Lower lobe of right lung (tissue), 2 donors: Measurements from ENCODE around the gene CELSR2. TPM values are rescaled to one million over a fixed set of nuclear protein-coding genes. Genes with fewer than 3 reads are reported as not detected.

ENCODE experiments used
- ATAC-seq, 2 donors: fragments of 200-7000 bp; cut with Tn5 transposase; one replicate each; pipeline ENCODE4 v1.9.1; 2020 to 2022; ENCODE audit warnings: mild to moderate bottlenecking in 2 of 2, moderate library complexity in 2 of 2
- DNase-seq: peaks from one replicate; pipeline ENCODE4 v3.0.0-alpha.2; 2020
- H3K27ac ChIP-seq: fragments of 200-600 bp; one replicate; pipeline ENCODE4 v1.8.0; 2022
- H3K27me3 ChIP-seq: fragments of 200-600 bp; one replicate; pipeline ENCODE4 v1.8.0; 2022; ENCODE audit warnings: low read depth
- H3K36me3 ChIP-seq: fragments of 200-600 bp; one replicate; pipeline ENCODE4 v1.8.0; 2022; ENCODE audit warnings: mild to moderate bottlenecking
- H3K4me1 ChIP-seq: fragments of 200-600 bp; one replicate; pipeline ENCODE4 v1.8.0; 2022
- H3K4me3 ChIP-seq: fragments of 200-600 bp; one replicate; pipeline ENCODE4 v1.8.0; 2022; ENCODE audit warnings: mild to moderate bottlenecking
- H3K9me3 ChIP-seq: fragments of 200-600 bp; one replicate; pipeline ENCODE4 v1.8.0; 2022
- CTCF ChIP-seq: fragments of 200-600 bp; IDR thresholded peaks from one replicate; pipeline ENCODE4 v1.8.0; 2022; ENCODE audit warnings: antibody characterized with exemption, mild to moderate bottlenecking
- intact Hi-C: fragments of 100-400 bp; cut with DNase I; formaldehyde crosslinking; loops from one replicate; pipeline ENCODE4 v1.11.0; 2022
- total RNA-seq: library from RNA; stranded (reverse); fragmentation: NEBNext Ultra II Directional; extraction: Animal tissue kit (Norgen Biotek cat#: 25700); gene quantifications from one replicate; pipeline ENCODE4 v1.2.1, GENCODE V29; 2021
- donor health status: DM: no; HTN: yes; CAD: no; lungs with severe emphysema.

CELSR2 gene
- total RNA-seq, 1 donor from 2014 or later: 7.2 TPM

- peaks cover 20% of the 10 kb centered on the region for H3K4me1 ChIP-seq
- DNase-seq: no peak
- ATAC-seq: no peak
- intact Hi-C loops: no loop called here
- H3K4me3 ChIP-seq: no peak overlapping the region
- no peaks in the 10 kb centered on the region for H3K36me3 ChIP-seq
- H3K27me3 ChIP-seq: no peaks in the 10 kb centered on the region
- TF ChIP-seq CTCF: no peak
- no peak overlapping the region for H3K27ac ChIP-seq
- H3K9me3 ChIP-seq: no peaks in the 10 kb centered on the region
These were observed 7.8 kb downstream of the CELSR2 start for GRCh38 chr1:109256971-109257681.

GRCh38 chr1:109257682-109258421 is 8.5 kb downstream of the CELSR2 start:
- ATAC-seq (no peak), DNase-seq (no peak)
- no peak for TF ChIP-seq CTCF
- Histone ChIP-seq H3K27ac (no peak overlapping the region), H3K9me3 (no peaks in the 10 kb centered on the region), H3K4me1 (peaks cover 20% of the 10 kb centered on the region), H3K27me3 (no peaks in the 10 kb centered on the region), H3K4me3 (no peak overlapping the region), H3K36me3 (no peaks in the 10 kb centered on the region)
- intact Hi-C loops: no loop called here

- Histone ChIP-seq H3K36me3 (no peaks in the 10 kb centered on the region), H3K4me3 (no peak overlapping the region), H3K27me3 (no peaks in the 10 kb centered on the region), H3K9me3 (no peaks in the 10 kb centered on the region), H3K4me1 (peaks cover 19% of the 10 kb centered on the region), H3K27ac (no peak overlapping the region)
- no peak for TF ChIP-seq CTCF
- DNase-seq: no peak
- intact Hi-C loops: no loop called here
- no peak for ATAC-seq
These were observed 9.4 kb downstream of the CELSR2 start for GRCh38 chr1:109258481-109259466.

- H3K9me3 ChIP-seq: no peaks in the 10 kb centered on the region
- no peak overlapping the region for H3K4me3 ChIP-seq
- H3K27ac ChIP-seq: no peak overlapping the region
- ATAC-seq: no peak
- H3K4me1 ChIP-seq: peaks cover 14% of the 10 kb centered on the region
- no peaks in the 10 kb centered on the region for H3K27me3 ChIP-seq
- intact Hi-C loops: no loop called here
- TF ChIP-seq CTCF: no peak
- no peak for DNase-seq
- no peaks in the 10 kb centered on the region for H3K36me3 ChIP-seq
These were observed 10.6 kb downstream of the CELSR2 start for GRCh38 chr1:109259674-109260557.
